HepG2 (cell line): Measurements from ENCODE around the gene CLIC4. TPM values are rescaled to one million over a fixed set of nuclear protein-coding genes. Genes with fewer than 3 reads are reported as not detected.

ENCODE experiments used
- ATAC-seq: fragments of 200-7000 bp; cut with Tn5 transposase; 3 replicates; pipeline ENCODE4 v1.9.1; 2020; ENCODE audit warnings: mild to moderate bottlenecking, moderate library complexity
- BruUV-seq: library from RNA; stranded (reverse); fragments of 400-500 nt; replicated peaks from 2 replicates; lab custom pipeline; 2021; lab: Mats Ljungman, UMichigan
- CTCF ChIA-PET: fragments of 300-600 bp; formaldehyde crosslinking; extraction: SDS; loops from one replicate; lab custom pipeline; 2021; ENCODE audit warnings: low total read pairs, inconsistent platforms, low intra/inter-chr PET ratio; lab: Yijun Ruan, JAX
- POLR2A ChIA-PET: fragments of 350-600 bp; sonication (Branson Sonifier 250); formaldehyde crosslinking; loops from one replicate; lab custom pipeline; 2020; ENCODE audit warnings: antibody characterized with exemption, inconsistent platforms; lab: Yijun Ruan, JAX
- DNase-seq: peaks from one replicate; pipeline ENCODE4 v3.0.0-alpha.2; 2015; ENCODE audit warnings: low spot score
- FAIRE-seq: peaks from 3 replicates; lab custom pipeline; 2011; peaks lifted over from hg19 to GRCh38; lab: Jason Lieb, UNC
- H2AFZ ChIP-seq: one replicate; pipeline ENCODE4 v1.6.1; 2011; ENCODE audit warnings: low read length, inconsistent platforms
- H3K27ac ChIP-seq: fragments of 300-600 bp; 3 replicates; pipeline ENCODE4 v1.8.0; 2011; ENCODE audit warnings: mixed run types, mild to moderate bottlenecking, mixed read lengths, low read length, inconsistent platforms; ENCODE audit not compliant: insufficient read depth; ENCODE audit errors: extremely low read length
- H3K27me3 ChIP-seq, 2 experiments: fragments of 200-600 bp in 1 of 2; 2 replicates in 1 of 2; 3 replicates in 1 of 2; pipeline versions ENCODE4 v1.6.0 to v1.8.0; 2011; ENCODE audit warnings: low read length in 2 of 2, mild to moderate bottlenecking in 2 of 2, moderate library complexity in 2 of 2, inconsistent platforms in 1 of 2; ENCODE audit not compliant: insufficient read depth in 2 of 2, control insufficient read depth in 1 of 2
- H3K36me3 ChIP-seq, 2 experiments: fragments of 200-600 bp in 1 of 2; replicated peaks in 1 of 2; 2 replicates in 1 of 2; 3 replicates in 1 of 2; pipeline versions ENCODE4 v1.5.1 to v1.8.0; 2011; ENCODE audit warnings: low read length in 2 of 2, inconsistent platforms in 1 of 2; ENCODE audit not compliant: insufficient read depth in 2 of 2, control insufficient read depth in 1 of 2
- H3K4me1 ChIP-seq: 2 replicates; pipeline ENCODE4 v1.5.1; 2012; ENCODE audit warnings: low read length, inconsistent platforms; ENCODE audit not compliant: insufficient read depth
- H3K4me2 ChIP-seq: 2 replicates; pipeline ENCODE4 v1.6.0; 2011; ENCODE audit warnings: low read depth, low read length, inconsistent platforms
- H3K4me3 ChIP-seq, 3 experiments: fragments of 200-600 bp in 1 of 3; sonication (generic), shearing (Covaris generic) in 1 of 3; replicated peaks in 1 of 3; 2 replicates each; pipeline ENCODE4 v1.5.1; 2011 to 2016; ENCODE audit warnings: low read length in 3 of 3, inconsistent platforms in 2 of 3, low read depth in 2 of 3, mild to moderate bottlenecking in 2 of 3, control low read depth in 1 of 3, mixed read lengths in 1 of 3; ENCODE audit not compliant: insufficient read depth in 1 of 3
- H3K79me2 ChIP-seq: one replicate; pipeline ENCODE4 v1.6.1; 2011; ENCODE audit warnings: low read length, inconsistent platforms; ENCODE audit not compliant: insufficient read depth
- H3K9ac ChIP-seq: 2 replicates; pipeline ENCODE4 v1.6.0; 2011; ENCODE audit warnings: mild to moderate bottlenecking, low read depth, low read length, inconsistent platforms; ENCODE audit not compliant: insufficient read depth
- H3K9me3 ChIP-seq: 2 replicates; pipeline ENCODE4 v1.5.1; 2012; ENCODE audit warnings: mild to moderate bottlenecking, low read length
- H4K20me1 ChIP-seq: 2 replicates; pipeline ENCODE4 v1.6.0; 2011; ENCODE audit warnings: inconsistent platforms, mild to moderate bottlenecking, low read length, moderate library complexity; ENCODE audit not compliant: insufficient read depth
- ETS1 ChIP-seq: sonication (generic); formaldehyde crosslinking; IDR thresholded peaks from 2 replicates; pipeline ENCODE4 v1.4.0; 2020; ENCODE audit warnings: missing genetic modification reagents
- MEIS2 ChIP-seq: sonication (generic); formaldehyde crosslinking; IDR thresholded peaks from 2 replicates; pipeline ENCODE4 v1.9.0; 2021; ENCODE audit warnings: mild to moderate bottlenecking, missing genetic modification reagents
- NFE2L1 ChIP-seq: sonication (generic); formaldehyde crosslinking; IDR thresholded peaks from 2 replicates; pipeline ENCODE4 v1.4.0; 2020; ENCODE audit warnings: missing genetic modification reagents, mild to moderate bottlenecking, borderline replicate concordance
- PAWR ChIP-seq: sonication (generic); formaldehyde crosslinking; IDR thresholded peaks from 2 replicates; pipeline ENCODE4 v1.4.0; 2020; ENCODE audit warnings: missing genetic modification reagents, mild to moderate bottlenecking, borderline replicate concordance
- SNAPC2 ChIP-seq: sonication (generic); formaldehyde crosslinking; IDR thresholded peaks from 2 replicates; pipeline ENCODE4 v1.8.1; 2022; ENCODE audit warnings: mild to moderate bottlenecking, missing genetic modification reagents
- ZMYM3 ChIP-seq: sonication (generic); formaldehyde crosslinking; IDR thresholded peaks from 2 replicates; pipeline ENCODE4 v1.5.1; 2020; ENCODE audit warnings: mild to moderate bottlenecking, missing genetic modification reagents
- ZNF121 ChIP-seq: sonication (generic); formaldehyde crosslinking; IDR thresholded peaks from 2 replicates; pipeline ENCODE4 v1.5.0; 2020; ENCODE audit warnings: mild to moderate bottlenecking, missing genetic modification reagents
- ZNF770 ChIP-seq: sonication (generic); formaldehyde crosslinking; IDR thresholded peaks from 2 replicates; pipeline ENCODE4 v1.5.0; 2020; ENCODE audit warnings: mild to moderate bottlenecking, missing genetic modification reagents
- WGBS: methylation state at CpG from one replicate; pipeline ENCODE4 v1.1.6; 2017; ENCODE audit warnings: low lambda C conversion rate; 5-methylcytosine and 5-hydroxymethylcytosine counted together
- in situ Hi-C: cut with HindIII; loops from 2 replicates; pipeline ENCODE4 v1.10.0; 2017; ENCODE audit warnings: low pct_unique_long_range_greater_than_20kb; ENCODE audit not compliant: extremely low pct_ligation_motif_present
- intact Hi-C: fragments of 100-400 bp; cut with micrococcal nuclease; formaldehyde crosslinking; loops from one replicate; pipeline ENCODE4 v1.10.0; 2022; ENCODE audit not compliant: unreplicated experiment
- polyA plus RNA-seq, 8 experiments: library from polyadenylated mRNA; depleted of rRNA in 3 of 8; stranded (reverse) in 7 of 8; unstranded in 1 of 8; fragments of >200 nt; fragmentation: Illumina TruSeq in 4 of 8; extraction: Trizol in 4 of 8; gene quantifications; 2 replicates each; pipeline versions ENCODE4 v1.2.1 to v1.2.3, GENCODE V29; 2011 to 2016; ENCODE audit warnings: low read depth in 4 of 8, missing spikeins in 1 of 8, mixed read lengths in 1 of 8; ENCODE audit not compliant: insufficient read depth in 1 of 8
- total RNA-seq, 5 experiments: library from RNA; depleted of rRNA; stranded (reverse); fragments of >200 nt; fragmentation: Illumina TruSeq; extraction: Trizol; gene quantifications; 2 replicates each; pipeline ENCODE4 v1.2.3, GENCODE V29; 2016; ENCODE audit warnings: low read depth in 1 of 5
- TF ChIP-seq, protein P1 (sequence below): sonication (generic); formaldehyde crosslinking; IDR thresholded peaks from 2 replicates; pipeline ENCODE4 v1.4.0; 2020; ENCODE audit warnings: missing genetic modification reagents

Gene CLIC4
- total and polyA plus RNA-seq, 2 of the 13 experiments (the other 11 are each of a cell fraction or from before 2014, with no cell fraction given): 23.3 to 77.4 TPM

- TF ChIP-seq ETS1 (CRISPR knock-in tag) (no peak), MEIS2 (no peak)
- TF ChIP-seq, protein P1, sequence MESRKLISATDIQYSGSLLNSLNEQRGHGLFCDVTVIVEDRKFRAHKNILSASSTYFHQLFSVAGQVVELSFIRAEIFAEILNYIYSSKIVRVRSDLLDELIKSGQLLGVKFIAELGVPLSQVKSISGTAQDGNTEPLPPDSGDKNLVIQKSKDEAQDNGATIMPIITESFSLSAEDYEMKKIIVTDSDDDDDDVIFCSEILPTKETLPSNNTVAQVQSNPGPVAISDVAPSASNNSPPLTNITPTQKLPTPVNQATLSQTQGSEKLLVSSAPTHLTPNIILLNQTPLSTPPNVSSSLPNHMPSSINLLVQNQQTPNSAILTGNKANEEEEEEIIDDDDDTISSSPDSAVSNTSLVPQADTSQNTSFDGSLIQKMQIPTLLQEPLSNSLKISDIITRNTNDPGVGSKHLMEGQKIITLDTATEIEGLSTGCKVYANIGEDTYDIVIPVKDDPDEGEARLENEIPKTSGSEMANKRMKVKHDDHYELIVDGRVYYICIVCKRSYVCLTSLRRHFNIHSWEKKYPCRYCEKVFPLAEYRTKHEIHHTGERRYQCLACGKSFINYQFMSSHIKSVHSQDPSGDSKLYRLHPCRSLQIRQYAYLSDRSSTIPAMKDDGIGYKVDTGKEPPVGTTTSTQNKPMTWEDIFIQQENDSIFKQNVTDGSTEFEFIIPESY (CRISPR knock-in tag): no peak
Observed at GRCh38 chr1:24726741-24727140, 18.5 kb upstream of the CLIC4 start (continued).

- H3K27me3 ChIP-seq: no peaks in the 10 kb centered on the region
- H3K36me3 ChIP-seq: no peaks in the 10 kb centered on the region
- peak overlapping the region; percentile 84 for H3K4me2 ChIP-seq
- H2AFZ ChIP-seq: no peak overlapping the region
- no peaks in the 10 kb centered on the region for H4K20me1 ChIP-seq
- TF ChIP-seq SNAPC2 (CRISPR knock-in tag) (no peak), PAWR (CRISPR knock-in tag) (no peak), ZNF770 (CRISPR knock-in tag) (peak; percentile 93), NFE2L1 (CRISPR knock-in tag) (no peak), ZMYM3 (CRISPR knock-in tag) (peak; percentile 34; the same call in 1 of the 2 replicates), ZNF121 (CRISPR knock-in tag) (peak; percentile 64; the same call in 1 of the 2 replicates)
- TF ChIP-seq, all 625 proteins: peak for 3
- in situ Hi-C loops: no loop called here
- ChIA-PET CTCF (no interaction called here), POLR2A (interaction anchor here (5.6 kb wide), 1 partner anchor 15 kb away, joined by 100 read pairs; the partner anchor contains the start of gene CLIC4)
- Histone ChIP-seq H3K4me1 (peaks cover 79% of the 10 kb centered on the region), H3K4me3 (peak overlapping the region; percentile 22 to 55 (median 42); a peak in 4 of 6 replicates), H3K27ac (no peak overlapping the region), H3K79me2 (no peaks in the 10 kb centered on the region), H3K9me3 (no peaks in the 10 kb centered on the region), H3K9ac (peak overlapping the region; percentile 52; the same call in 1 of the 2 replicates)
- ATAC-seq (no peak), FAIRE-seq (no peak), DNase-seq (no peak)
- WGBS: 8% methylated on average over 6 of the region's 9 CpGs
- intact Hi-C loops: no loop called here
- BruUV-seq: no TSS peak
Observed at GRCh38 chr1:24727501-24728216, 17.6 kb upstream of the CLIC4 start.
